Mesendoderm (in vitro differentiated cells): Measurements from ENCODE around the gene AGAP3.

Experiments used
- DNase-seq: peaks from one replicate; pipeline ENCODE4 v3.0.0; 2013
- H2AK5ac ChIP-seq: 2 replicates; pipeline ENCODE4 v1.6.1; 2013; ENCODE audit warnings: low read length, inconsistent platforms
- H2BK120ac ChIP-seq: 2 replicates; pipeline ENCODE4 v1.6.1; 2013; ENCODE audit warnings: low read depth, mild to moderate bottlenecking, low read length, moderate library complexity, mixed read lengths
- H2BK15ac ChIP-seq: replicated peaks from 2 replicates; pipeline ENCODE4 v1.6.1; 2013; ENCODE audit warnings: low read depth, mild to moderate bottlenecking, moderate library complexity
- H2BK5ac ChIP-seq: 2 replicates; pipeline ENCODE4 v1.6.1; 2013; ENCODE audit warnings: low read length, inconsistent platforms
- H3K18ac ChIP-seq: 2 replicates; pipeline ENCODE4 v1.6.1; 2013; ENCODE audit warnings: mild to moderate bottlenecking, low read length, mixed read lengths
- H3K23ac ChIP-seq: one replicate; pipeline ENCODE4 v1.6.1; 2013; ENCODE audit warnings: low read length
- H3K27ac ChIP-seq: 2 replicates; pipeline ENCODE4 v1.5.1; 2013; ENCODE audit warnings: low read depth, mild to moderate bottlenecking, inconsistent platforms, low read length, moderate library complexity
- H3K27me3 ChIP-seq: 2 replicates; pipeline ENCODE4 v1.6.1; 2013; ENCODE audit warnings: low read length, control low read depth, mild to moderate bottlenecking, inconsistent platforms; ENCODE audit not compliant: insufficient read depth, poor library complexity
- H3K36me3 ChIP-seq: 2 replicates; pipeline ENCODE4 v1.6.1; 2013; ENCODE audit warnings: low read length, inconsistent platforms; ENCODE audit not compliant: control insufficient read depth, insufficient read depth
- H3K4ac ChIP-seq: one replicate; pipeline ENCODE4 v1.6.1; 2013; ENCODE audit warnings: low read depth, mild to moderate bottlenecking, low read length, moderate library complexity
- H3K4me1 ChIP-seq: 2 replicates; pipeline ENCODE4 v1.6.1; 2013; ENCODE audit warnings: low read depth, low read length, inconsistent platforms; ENCODE audit not compliant: control insufficient read depth
- H3K4me2 ChIP-seq: 2 replicates; pipeline ENCODE4 v1.6.1; 2013; ENCODE audit warnings: low read length
- H3K4me3 ChIP-seq: 2 replicates; pipeline ENCODE4 v1.5.1; 2013; ENCODE audit warnings: mild to moderate bottlenecking, low read length
- H3K56ac ChIP-seq: one replicate; pipeline ENCODE4 v1.6.1; 2013; ENCODE audit warnings: low read length
- H3K79me1 ChIP-seq: 2 replicates; pipeline ENCODE4 v1.6.1; 2013; ENCODE audit warnings: low read length, inconsistent platforms
- H3K79me2 ChIP-seq: 2 replicates; pipeline ENCODE4 v1.6.1; 2013; ENCODE audit warnings: mild to moderate bottlenecking, low read length; ENCODE audit not compliant: control insufficient read depth, insufficient read depth
- H3K9ac ChIP-seq: 2 replicates; pipeline ENCODE4 v1.6.1; 2013; ENCODE audit warnings: low read length, inconsistent platforms
- H4K5ac ChIP-seq: one replicate; pipeline ENCODE4 v1.6.1; 2013; ENCODE audit warnings: low read length
- H4K8ac ChIP-seq: one replicate; pipeline ENCODE4 v1.6.1; 2013; ENCODE audit warnings: low read depth, mild to moderate bottlenecking, control low read depth, low read length, moderate library complexity
- WGBS: extraction: QIAGEN DNeasy Blood & Tissue Kit; methylation state at CpG from one replicate; pipeline ENCODE4 v1.1.7; 2013; ENCODE audit warnings: low lambda C conversion rate, missing lambda C conversion rate; ENCODE audit not compliant: insufficient coverage; ENCODE audit errors: extremely low coverage; 5-methylcytosine and 5-hydroxymethylcytosine counted together

The AGAP3 gene

GRCh38 chr7:151060113-151060415 lies 26.2 kb upstream of the AGAP3 start:
- Histone ChIP-seq H2BK120ac (peak overlapping the region; percentile 30), H3K4me3 (peak overlapping the region; percentile 71), H2BK5ac (no peak overlapping the region), H3K79me1 (peaks cover 6% of the 10 kb centered on the region), H4K5ac (no peak overlapping the region), H4K8ac (no peak overlapping the region), H3K27me3 (no peaks in the 10 kb centered on the region), H3K79me2 (no peaks in the 10 kb centered on the region), H3K4me2 (peak overlapping the region; percentile 93), H3K36me3 (peaks cover 2% of the 10 kb centered on the region), H3K27ac (no peak overlapping the region), H3K4ac (peak overlapping the region; percentile 64), H3K4me1 (peaks cover 21% of the 10 kb centered on the region), H2BK15ac (no peak overlapping the region), H3K56ac (peak overlapping the region; percentile 95), H3K18ac (peak overlapping the region; percentile 61), H2AK5ac (peak overlapping the region; percentile 46), H3K23ac (peak overlapping the region; percentile 75), H3K9ac (peak overlapping the region; percentile 86)
- WGBS, result no CpG with 5 or more reads among the region's 17 CpGs
- peak; percentile 71 for DNase-seq

DNA sequence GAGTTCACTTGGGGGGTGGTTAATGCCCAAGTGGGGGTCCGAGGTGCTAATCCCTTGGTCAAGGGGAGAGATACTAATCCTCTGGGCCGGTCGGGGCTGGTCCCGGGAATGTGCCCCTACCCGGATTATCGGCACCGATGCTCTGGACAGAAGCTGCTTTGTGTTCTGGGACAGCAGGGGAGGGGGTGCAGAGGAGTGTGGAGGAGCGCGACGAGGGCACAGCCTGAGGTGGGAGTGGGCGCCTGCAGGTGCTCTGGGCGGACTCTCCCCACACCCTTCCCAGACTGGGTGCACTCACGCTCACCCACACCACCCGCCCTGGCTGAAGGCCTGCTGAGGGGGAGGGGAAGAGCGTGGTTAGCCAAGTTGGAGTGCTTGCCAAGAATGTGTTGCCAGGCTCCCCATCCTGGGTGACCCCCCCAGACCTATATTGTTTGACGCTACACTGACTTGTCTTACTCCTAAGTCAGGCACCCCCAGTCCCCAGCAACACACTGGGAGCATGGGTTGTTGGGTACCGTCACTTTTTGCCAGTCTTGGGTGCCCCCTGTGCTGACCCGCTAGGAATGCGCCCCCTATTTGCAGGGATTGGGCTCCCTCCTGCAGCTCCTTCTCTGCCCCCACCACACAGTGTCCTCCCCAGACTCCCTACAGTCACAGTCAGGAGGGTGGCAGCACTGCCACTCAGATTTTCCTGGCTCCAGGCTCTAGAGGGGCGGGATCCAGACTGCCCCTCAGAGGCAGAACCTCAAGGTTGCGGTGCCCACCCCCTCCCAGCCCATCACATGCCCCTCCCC lies 25.7 kb upstream of the AGAP3 start:
- Histone ChIP-seq H3K79me2 (no peaks in the 10 kb centered on the region), H3K36me3 (peaks cover 2% of the 10 kb centered on the region), H2BK5ac (no peak overlapping the region), H3K79me1 (peaks cover 6% of the 10 kb centered on the region), H2AK5ac (peak overlapping the region; percentile 46), H3K27ac (no peak overlapping the region), H3K4me1 (peaks cover 21% of the 10 kb centered on the region), H3K9ac (peak overlapping the region; percentile 86), H3K27me3 (no peaks in the 10 kb centered on the region), H3K18ac (peak overlapping the region; percentile 61), H4K5ac (no peak overlapping the region), H3K4ac (no peak overlapping the region), H2BK15ac (no peak overlapping the region), H2BK120ac (peak overlapping the region; percentile 8), H3K4me3 (peak overlapping the region; percentile 71), H3K23ac (peak overlapping the region; percentile 75), H3K56ac (peak overlapping the region; percentile 95), H4K8ac (no peak overlapping the region), H3K4me2 (peak overlapping the region; percentile 93)
- no CpG with 5 or more reads among the region's 21 CpGs for WGBS
- peak; percentile 29 for DNase-seq

GRCh38 chr7:151061213-151062110 lies 24.8 kb upstream of the AGAP3 start:
- peak; percentile 64 for DNase-seq
- Histone ChIP-seq H3K4me3 (no peak overlapping the region), H2BK5ac (peak overlapping the region; percentile 25), H3K9ac (peak overlapping the region; percentile 72), H2BK120ac (no peak overlapping the region), H2AK5ac (peak overlapping the region; percentile 50), H3K4ac (no peak overlapping the region), H4K5ac (no peak overlapping the region), H3K4me2 (peak overlapping the region; percentile 86), H3K79me1 (peaks cover 6% of the 10 kb centered on the region), H3K18ac (peak overlapping the region; percentile 8), H3K27me3 (no peaks in the 10 kb centered on the region), H3K36me3 (peaks cover 2% of the 10 kb centered on the region), H3K27ac (no peak overlapping the region), H3K23ac (no peak overlapping the region), H4K8ac (no peak overlapping the region), H3K79me2 (no peaks in the 10 kb centered on the region), H2BK15ac (no peak overlapping the region), H3K4me1 (peaks cover 21% of the 10 kb centered on the region), H3K56ac (peak overlapping the region; percentile 95)
- WGBS, result no CpG with 5 or more reads among the region's 33 CpGs

DNA sequence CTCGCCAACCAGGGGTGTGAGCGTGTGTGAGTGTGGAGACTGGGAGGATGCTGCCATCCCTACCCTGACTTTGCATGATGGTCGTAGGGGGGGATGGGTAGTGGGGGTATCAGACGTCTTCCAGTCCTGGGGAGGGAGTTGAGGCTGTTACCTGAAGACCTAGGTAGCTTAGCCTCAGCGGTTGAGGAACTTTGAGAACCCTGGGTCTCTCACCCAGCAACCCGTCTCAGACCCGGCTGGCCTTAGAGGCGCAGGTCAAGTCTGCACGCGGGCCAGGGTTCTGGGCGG lies 24.2 kb upstream of the AGAP3 start:
- H4K5ac ChIP-seq, result no peak overlapping the region
- H3K27me3 ChIP-seq, result no peaks in the 10 kb centered on the region
- no peak for DNase-seq
- H3K4me2 ChIP-seq, result peak overlapping the region; percentile 86
- H2AK5ac ChIP-seq, result peak overlapping the region; percentile 50
- H3K27ac ChIP-seq, result no peak overlapping the region
- H3K56ac ChIP-seq, result peak overlapping the region; percentile 91
- peak overlapping the region; percentile 72 for H3K9ac ChIP-seq
- peaks cover 2% of the 10 kb centered on the region for H3K36me3 ChIP-seq
- H3K4me3 ChIP-seq, result peak overlapping the region; percentile 3
- no peak overlapping the region for H4K8ac ChIP-seq
- peaks cover 6% of the 10 kb centered on the region for H3K79me1 ChIP-seq
- WGBS, result no CpG with 5 or more reads among the region's 11 CpGs
- H2BK15ac ChIP-seq, result no peak overlapping the region
- H3K4ac ChIP-seq, result no peak overlapping the region
- no peak overlapping the region for H3K23ac ChIP-seq
- peak overlapping the region; percentile 25 for H2BK5ac ChIP-seq
- peak overlapping the region; percentile 8 for H3K18ac ChIP-seq
- H3K4me1 ChIP-seq, result peaks cover 19% of the 10 kb centered on the region
- no peak overlapping the region for H2BK120ac ChIP-seq
- no peaks in the 10 kb centered on the region for H3K79me2 ChIP-seq

DNA sequence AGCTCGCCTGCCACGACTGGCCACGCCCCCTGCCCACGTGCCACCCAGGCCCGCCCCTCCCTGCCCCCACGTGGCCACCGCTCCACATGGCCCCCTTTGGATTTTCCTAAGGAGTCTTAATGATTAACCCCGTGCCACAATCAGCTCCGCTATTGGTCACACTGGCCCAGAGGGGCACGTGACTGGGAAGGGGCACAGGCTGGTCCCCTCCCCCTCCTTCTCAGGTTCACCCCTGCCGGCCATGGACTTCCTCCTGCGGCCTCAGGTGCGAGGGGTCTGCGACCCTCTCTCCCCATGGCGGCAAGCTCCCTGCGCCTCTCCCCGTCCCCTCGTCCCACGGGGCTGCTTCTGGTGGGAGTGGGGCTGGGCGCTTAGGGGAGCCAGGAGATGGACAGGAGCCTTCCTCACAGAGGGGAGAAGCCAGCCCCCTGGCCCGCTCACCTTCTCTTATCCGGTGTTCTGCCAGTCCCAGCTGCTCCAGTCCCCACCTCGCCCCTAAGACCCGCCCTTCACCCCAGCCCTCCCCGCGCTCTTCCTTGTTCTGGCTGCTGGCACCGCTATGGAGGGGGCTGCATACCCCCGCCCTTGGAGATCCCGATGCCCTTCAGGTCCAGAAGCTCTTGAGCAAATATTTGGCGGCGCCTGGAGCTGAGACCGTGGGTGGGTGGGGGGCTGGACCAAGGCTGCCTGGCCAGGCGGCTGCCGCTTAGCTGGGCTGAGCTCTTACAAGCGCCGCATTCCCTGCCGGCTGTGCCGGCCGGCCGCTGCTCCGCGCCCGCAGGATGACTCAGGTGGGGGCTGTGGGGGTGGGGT lies 23.7 kb upstream of the AGAP3 start:
- Histone ChIP-seq H3K4me2 (peak overlapping the region; percentile 90), H3K56ac (peak overlapping the region; percentile 89), H3K79me1 (peaks cover 6% of the 10 kb centered on the region), H3K9ac (peak overlapping the region; percentile 76), H3K23ac (peak overlapping the region; percentile 99), H3K36me3 (peaks cover 2% of the 10 kb centered on the region), H3K4me1 (peaks cover 18% of the 10 kb centered on the region), H2BK120ac (no peak overlapping the region), H3K27ac (peak overlapping the region; percentile 14), H2AK5ac (no peak overlapping the region), H4K8ac (no peak overlapping the region), H3K27me3 (no peaks in the 10 kb centered on the region), H3K4ac (no peak overlapping the region), H3K4me3 (peak overlapping the region; percentile 20), H2BK5ac (no peak overlapping the region), H4K5ac (no peak overlapping the region), H2BK15ac (no peak overlapping the region), H3K79me2 (no peaks in the 10 kb centered on the region), H3K18ac (peak overlapping the region; percentile 46)
- peak; percentile 99 for DNase-seq
- no CpG with 5 or more reads among the region's 43 CpGs for WGBS
